ENCODE measurements around the gene ADSS1. TPM values are rescaled to one million over a fixed set of nuclear protein-coding genes. Genes with fewer than 3 reads are reported as not detected.

The ADSS1 gene
- total RNA-seq, 1 experiment from 2014 or later = 10.0 TPM

GRCh38 chr14:104775073-104775489 is 51.1 kb downstream of the ADSS1 start (continued):
- no peak for TF ChIP-seq OVOL2 (CRISPR knock-in tag; IDR thresholded peaks at IDR 0.05; ENCODE audit: borderline replicate concordance)
- TF ChIP-seq HMGA2 (CRISPR knock-in tag; IDR thresholded peaks at IDR 0.05) = no peak
- no peak for TF ChIP-seq NR1H2 (CRISPR knock-in tag; IDR thresholded peaks at IDR 0.05)
- TF ChIP-seq TP53 (CRISPR knock-in tag; IDR thresholded peaks at IDR 0.05) = no peak
- no peak for TF ChIP-seq SMAD3 (CRISPR knock-in tag; IDR thresholded peaks at IDR 0.05; ENCODE audit: borderline replicate concordance)
- TF ChIP-seq, protein P1, sequence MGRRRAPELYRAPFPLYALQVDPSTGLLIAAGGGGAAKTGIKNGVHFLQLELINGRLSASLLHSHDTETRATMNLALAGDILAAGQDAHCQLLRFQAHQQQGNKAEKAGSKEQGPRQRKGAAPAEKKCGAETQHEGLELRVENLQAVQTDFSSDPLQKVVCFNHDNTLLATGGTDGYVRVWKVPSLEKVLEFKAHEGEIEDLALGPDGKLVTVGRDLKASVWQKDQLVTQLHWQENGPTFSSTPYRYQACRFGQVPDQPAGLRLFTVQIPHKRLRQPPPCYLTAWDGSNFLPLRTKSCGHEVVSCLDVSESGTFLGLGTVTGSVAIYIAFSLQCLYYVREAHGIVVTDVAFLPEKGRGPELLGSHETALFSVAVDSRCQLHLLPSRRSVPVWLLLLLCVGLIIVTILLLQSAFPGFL (CRISPR knock-in tag; IDR thresholded peaks at IDR 0.05; ENCODE audit: borderline replicate concordance) = no peak
- TF ChIP-seq, protein P2, sequence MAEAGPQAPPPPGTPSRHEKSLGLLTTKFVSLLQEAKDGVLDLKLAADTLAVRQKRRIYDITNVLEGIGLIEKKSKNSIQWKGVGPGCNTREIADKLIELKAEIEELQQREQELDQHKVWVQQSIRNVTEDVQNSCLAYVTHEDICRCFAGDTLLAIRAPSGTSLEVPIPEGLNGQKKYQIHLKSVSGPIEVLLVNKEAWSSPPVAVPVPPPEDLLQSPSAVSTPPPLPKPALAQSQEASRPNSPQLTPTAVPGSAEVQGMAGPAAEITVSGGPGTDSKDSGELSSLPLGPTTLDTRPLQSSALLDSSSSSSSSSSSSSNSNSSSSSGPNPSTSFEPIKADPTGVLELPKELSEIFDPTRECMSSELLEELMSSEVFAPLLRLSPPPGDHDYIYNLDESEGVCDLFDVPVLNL (CRISPR knock-in tag; IDR thresholded peaks at IDR 0.05; ENCODE audit: borderline replicate concordance, low read depth) = no peak
- no peak for TF ChIP-seq MYBL2 (CRISPR knock-in tag; IDR thresholded peaks at IDR 0.05)
- no peak for TF ChIP-seq TEAD1 (CRISPR knock-in tag; IDR thresholded peaks at IDR 0.05)
- TF ChIP-seq CBFB (CRISPR knock-in tag; IDR thresholded peaks at IDR 0.05; ENCODE audit: low read depth) = no peak
- TF ChIP-seq ZNF138 (CRISPR knock-in tag; conservative IDR thresholded peaks at IDR 0.05) = no peak
- TF ChIP-seq E2F5 (CRISPR knock-in tag; IDR thresholded peaks at IDR 0.05) = no peak
- TF ChIP-seq, protein P3, sequence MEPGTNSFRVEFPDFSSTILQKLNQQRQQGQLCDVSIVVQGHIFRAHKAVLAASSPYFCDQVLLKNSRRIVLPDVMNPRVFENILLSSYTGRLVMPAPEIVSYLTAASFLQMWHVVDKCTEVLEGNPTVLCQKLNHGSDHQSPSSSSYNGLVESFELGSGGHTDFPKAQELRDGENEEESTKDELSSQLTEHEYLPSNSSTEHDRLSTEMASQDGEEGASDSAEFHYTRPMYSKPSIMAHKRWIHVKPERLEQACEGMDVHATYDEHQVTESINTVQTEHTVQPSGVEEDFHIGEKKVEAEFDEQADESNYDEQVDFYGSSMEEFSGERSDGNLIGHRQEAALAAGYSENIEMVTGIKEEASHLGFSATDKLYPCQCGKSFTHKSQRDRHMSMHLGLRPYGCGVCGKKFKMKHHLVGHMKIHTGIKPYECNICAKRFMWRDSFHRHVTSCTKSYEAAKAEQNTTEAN (CRISPR knock-in tag; IDR thresholded peaks at IDR 0.05) = no peak

- peaks cover 18% of the 10 kb centered on the region for H3K36me3 Mint-ChIP-seq
- H3K27ac Mint-ChIP-seq = no peak overlapping the region
- ChIA-PET CTCF (interaction anchor here (6.1 kb wide), 1 partner anchor 8 kb away, joined by 55 read pairs; no protein-coding TSS in a partner anchor), POLR2A (no interaction called here)
- no peaks in the 10 kb centered on the region for H3K4me1 Mint-ChIP-seq
- H3K4me3 Mint-ChIP-seq = no peak overlapping the region
- ATAC-seq (no peak), DNase-seq (ENCODE audit: low spot score) (no peak)
- no peaks in the 10 kb centered on the region for H3K9me3 Mint-ChIP-seq
- H3K27me3 Mint-ChIP-seq (ENCODE audit: low read depth) = no peaks in the 10 kb centered on the region
- TF ChIP-seq, protein P4, sequence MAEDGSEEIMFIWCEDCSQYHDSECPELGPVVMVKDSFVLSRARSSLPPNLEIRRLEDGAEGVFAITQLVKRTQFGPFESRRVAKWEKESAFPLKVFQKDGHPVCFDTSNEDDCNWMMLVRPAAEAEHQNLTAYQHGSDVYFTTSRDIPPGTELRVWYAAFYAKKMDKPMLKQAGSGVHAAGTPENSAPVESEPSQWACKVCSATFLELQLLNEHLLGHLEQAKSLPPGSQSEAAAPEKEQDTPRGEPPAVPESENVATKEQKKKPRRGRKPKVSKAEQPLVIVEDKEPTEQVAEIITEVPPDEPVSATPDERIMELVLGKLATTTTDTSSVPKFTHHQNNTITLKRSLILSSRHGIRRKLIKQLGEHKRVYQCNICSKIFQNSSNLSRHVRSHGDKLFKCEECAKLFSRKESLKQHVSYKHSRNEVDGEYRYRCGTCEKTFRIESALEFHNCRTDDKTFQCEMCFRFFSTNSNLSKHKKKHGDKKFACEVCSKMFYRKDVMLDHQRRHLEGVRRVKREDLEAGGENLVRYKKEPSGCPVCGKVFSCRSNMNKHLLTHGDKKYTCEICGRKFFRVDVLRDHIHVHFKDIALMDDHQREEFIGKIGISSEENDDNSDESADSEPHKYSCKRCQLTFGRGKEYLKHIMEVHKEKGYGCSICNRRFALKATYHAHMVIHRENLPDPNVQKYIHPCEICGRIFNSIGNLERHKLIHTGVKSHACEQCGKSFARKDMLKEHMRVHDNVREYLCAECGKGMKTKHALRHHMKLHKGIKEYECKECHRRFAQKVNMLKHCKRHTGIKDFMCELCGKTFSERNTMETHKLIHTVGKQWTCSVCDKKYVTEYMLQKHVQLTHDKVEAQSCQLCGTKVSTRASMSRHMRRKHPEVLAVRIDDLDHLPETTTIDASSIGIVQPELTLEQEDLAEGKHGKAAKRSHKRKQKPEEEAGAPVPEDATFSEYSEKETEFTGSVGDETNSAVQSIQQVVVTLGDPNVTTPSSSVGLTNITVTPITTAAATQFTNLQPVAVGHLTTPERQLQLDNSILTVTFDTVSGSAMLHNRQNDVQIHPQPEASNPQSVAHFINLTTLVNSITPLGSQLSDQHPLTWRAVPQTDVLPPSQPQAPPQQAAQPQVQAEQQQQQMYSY (CRISPR knock-in tag; IDR thresholded peaks at IDR 0.05) = no peak
- no peak for TF ChIP-seq ZNF317 (CRISPR knock-in tag; IDR thresholded peaks at IDR 0.05; ENCODE audit: borderline replicate concordance, low read depth)
- TF ChIP-seq OVOL2 (CRISPR knock-in tag; IDR thresholded peaks at IDR 0.05; ENCODE audit: borderline replicate concordance) = no peak
- no peak for TF ChIP-seq USF2 (CRISPR knock-in tag; IDR thresholded peaks at IDR 0.05)
- TF ChIP-seq, protein P5, sequence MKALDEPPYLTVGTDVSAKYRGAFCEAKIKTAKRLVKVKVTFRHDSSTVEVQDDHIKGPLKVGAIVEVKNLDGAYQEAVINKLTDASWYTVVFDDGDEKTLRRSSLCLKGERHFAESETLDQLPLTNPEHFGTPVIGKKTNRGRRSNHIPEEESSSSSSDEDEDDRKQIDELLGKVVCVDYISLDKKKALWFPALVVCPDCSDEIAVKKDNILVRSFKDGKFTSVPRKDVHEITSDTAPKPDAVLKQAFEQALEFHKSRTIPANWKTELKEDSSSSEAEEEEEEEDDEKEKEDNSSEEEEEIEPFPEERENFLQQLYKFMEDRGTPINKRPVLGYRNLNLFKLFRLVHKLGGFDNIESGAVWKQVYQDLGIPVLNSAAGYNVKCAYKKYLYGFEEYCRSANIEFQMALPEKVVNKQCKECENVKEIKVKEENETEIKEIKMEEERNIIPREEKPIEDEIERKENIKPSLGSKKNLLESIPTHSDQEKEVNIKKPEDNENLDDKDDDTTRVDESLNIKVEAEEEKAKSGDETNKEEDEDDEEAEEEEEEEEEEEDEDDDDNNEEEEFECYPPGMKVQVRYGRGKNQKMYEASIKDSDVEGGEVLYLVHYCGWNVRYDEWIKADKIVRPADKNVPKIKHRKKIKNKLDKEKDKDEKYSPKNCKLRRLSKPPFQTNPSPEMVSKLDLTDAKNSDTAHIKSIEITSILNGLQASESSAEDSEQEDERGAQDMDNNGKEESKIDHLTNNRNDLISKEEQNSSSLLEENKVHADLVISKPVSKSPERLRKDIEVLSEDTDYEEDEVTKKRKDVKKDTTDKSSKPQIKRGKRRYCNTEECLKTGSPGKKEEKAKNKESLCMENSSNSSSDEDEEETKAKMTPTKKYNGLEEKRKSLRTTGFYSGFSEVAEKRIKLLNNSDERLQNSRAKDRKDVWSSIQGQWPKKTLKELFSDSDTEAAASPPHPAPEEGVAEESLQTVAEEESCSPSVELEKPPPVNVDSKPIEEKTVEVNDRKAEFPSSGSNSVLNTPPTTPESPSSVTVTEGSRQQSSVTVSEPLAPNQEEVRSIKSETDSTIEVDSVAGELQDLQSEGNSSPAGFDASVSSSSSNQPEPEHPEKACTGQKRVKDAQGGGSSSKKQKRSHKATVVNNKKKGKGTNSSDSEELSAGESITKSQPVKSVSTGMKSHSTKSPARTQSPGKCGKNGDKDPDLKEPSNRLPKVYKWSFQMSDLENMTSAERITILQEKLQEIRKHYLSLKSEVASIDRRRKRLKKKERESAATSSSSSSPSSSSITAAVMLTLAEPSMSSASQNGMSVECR (CRISPR knock-in tag; IDR thresholded peaks at IDR 0.05; ENCODE audit: borderline replicate concordance) = no peak
- no peak for TF ChIP-seq KAT7 (CRISPR knock-in tag; IDR thresholded peaks at IDR 0.05; ENCODE audit: borderline replicate concordance)
- TF ChIP-seq ZNF423 (CRISPR knock-in tag; IDR thresholded peaks at IDR 0.05) = no peak
- TF ChIP-seq, protein P6, sequence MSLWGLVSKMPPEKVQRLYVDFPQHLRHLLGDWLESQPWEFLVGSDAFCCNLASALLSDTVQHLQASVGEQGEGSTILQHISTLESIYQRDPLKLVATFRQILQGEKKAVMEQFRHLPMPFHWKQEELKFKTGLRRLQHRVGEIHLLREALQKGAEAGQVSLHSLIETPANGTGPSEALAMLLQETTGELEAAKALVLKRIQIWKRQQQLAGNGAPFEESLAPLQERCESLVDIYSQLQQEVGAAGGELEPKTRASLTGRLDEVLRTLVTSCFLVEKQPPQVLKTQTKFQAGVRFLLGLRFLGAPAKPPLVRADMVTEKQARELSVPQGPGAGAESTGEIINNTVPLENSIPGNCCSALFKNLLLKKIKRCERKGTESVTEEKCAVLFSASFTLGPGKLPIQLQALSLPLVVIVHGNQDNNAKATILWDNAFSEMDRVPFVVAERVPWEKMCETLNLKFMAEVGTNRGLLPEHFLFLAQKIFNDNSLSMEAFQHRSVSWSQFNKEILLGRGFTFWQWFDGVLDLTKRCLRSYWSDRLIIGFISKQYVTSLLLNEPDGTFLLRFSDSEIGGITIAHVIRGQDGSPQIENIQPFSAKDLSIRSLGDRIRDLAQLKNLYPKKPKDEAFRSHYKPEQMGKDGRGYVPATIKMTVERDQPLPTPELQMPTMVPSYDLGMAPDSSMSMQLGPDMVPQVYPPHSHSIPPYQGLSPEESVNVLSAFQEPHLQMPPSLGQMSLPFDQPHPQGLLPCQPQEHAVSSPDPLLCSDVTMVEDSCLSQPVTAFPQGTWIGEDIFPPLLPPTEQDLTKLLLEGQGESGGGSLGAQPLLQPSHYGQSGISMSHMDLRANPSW (CRISPR knock-in tag; conservative IDR thresholded peaks at IDR 0.05; ENCODE audit: low read depth) = no peak
These were observed 52.5 kb downstream of the ADSS1 start for GRCh38 chr14:104776481-104776880.
